T-helper 1 cell treated with Interleukin-12 subunit alpha and Interleukin-12 subunit beta and Interleukin-4 antibody, amounts not matched to agents 30 ng/mL and 1 ng/mL, for 36 hours (primary cell): Measurements from ENCODE around the gene UBIAD1. TPM values are rescaled to one million over a fixed set of nuclear protein-coding genes. Genes with fewer than 3 reads are reported as not detected.

Experiments
- total RNA-seq: library from RNA; stranded (reverse); gene quantifications from 2 replicates; pipeline ENCODE4 v1.2.3, GENCODE V29; 2022

UBIAD1 gene
- total RNA-seq, 1 donor from 2014 or later: 28.6 TPM

Other genes starting within 250 kb of the UBIAD1 start
- 0.12 TPM in 1 of 2 replicates, not detected in the other for gene MASP2, start 226.0 kb upstream of the UBIAD1 start, total RNA-seq
- 124 and 129 TPM in 2 replicates for gene SRM, start 213.2 kb upstream of the UBIAD1 start, total RNA-seq
- 77.4 and 86.2 TPM in 2 replicates for gene EXOSC10, start 173.3 kb upstream of the UBIAD1 start, total RNA-seq
- not detected in 2 replicates for gene ANGPTL7, start 83.8 kb upstream of the UBIAD1 start, total RNA-seq
- gene MTOR, start 10.6 kb upstream of the UBIAD1 start, total RNA-seq: 52.8 and 53.2 TPM in 2 replicates
- gene DISP3, start 206.0 kb downstream of the UBIAD1 start, total RNA-seq: 0.20 and 0.56 TPM in 2 replicates